ENCODE data around the gene SBF2. TPM values are rescaled to one million over a fixed set of nuclear protein-coding genes. Genes with fewer than 3 reads are reported as not detected.

The SBF2 gene
- 10 to 100 TPM; 24.0 to 26.2 TPM for total RNA-seq

DNA sequence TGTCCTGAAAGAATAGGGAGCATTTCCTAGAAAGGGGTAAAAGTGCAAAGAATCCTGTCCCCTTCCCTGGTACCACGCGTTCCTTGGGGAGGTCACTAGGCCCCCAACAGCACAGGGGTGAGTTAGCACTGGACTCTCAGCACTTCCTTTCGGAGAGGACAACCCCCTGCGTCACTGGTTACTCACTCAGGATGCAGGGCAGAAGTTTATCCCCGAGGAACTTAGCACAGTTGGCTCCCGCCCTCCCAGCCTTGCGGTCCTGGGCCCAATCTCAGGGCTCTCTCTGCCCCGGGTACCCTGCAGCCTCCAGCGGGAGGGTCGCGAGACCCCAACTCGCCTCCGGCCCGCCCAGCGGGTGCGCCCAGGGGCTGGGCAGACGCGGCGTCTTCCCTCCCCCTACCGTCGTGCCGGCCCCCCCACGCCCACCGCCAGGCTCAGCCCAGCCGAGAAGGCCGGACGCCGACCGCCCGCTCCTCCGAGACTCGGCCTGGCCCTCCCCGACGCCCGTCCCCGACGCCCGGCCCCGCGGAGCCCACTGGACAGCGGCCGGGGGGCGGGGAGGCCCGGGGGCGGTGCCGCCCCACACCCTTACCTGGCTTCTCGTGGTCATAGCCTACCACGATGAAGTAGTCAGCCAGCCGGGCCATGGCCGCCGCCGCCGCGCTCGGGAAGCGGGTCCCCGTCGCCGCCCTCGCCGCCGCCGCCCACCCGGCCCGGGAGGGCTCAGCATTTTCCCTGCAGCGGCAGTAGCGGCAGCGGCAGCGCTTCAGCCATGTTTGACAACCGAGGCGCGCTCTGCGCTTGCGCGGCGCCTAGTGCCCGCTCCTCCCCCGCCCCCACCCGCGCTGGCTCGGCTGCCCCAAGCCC lies at the start of gene SBF2:
TSS of gene SBF2 (minus strand) at position 797 of the 867 bp plus-strand sequence. CDS start at position 647, 150 bp downstream.

DNA sequence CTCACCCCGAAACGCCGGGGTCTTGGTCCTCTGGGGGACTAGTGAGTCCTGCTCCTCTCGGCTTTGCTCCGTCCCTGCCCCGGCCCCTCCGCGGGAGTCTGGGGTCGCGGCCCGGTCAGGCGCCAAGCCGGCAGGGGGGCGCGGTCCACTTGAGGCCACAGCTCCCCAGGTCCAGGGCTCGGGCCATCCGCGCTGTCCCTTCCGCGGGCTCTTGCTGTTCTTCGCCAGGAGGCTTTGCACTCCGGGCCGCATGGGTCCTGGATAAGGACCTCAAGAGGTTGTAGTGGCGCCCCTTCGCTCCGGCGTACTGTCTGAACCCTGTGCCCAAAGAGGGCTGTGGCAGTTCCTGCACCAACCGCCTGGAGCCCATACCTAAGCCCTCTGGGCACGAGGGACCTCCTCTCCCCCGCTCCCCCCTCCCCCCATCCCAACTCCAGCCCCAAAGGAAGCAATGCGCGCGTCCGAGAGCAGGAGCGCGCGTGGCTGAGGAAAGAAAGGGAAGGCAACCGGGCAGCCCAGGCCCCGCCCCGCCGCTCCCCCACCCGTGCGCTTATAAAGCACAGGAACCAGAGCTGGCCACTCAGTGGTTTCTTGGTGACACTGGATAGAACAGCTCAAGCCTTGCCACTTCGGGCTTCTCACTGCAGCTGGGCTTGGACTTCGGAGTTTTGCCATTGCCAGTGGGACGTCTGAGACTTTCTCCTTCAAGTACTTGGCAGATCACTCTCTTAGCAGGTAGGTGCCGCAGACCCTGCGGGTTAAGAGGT lies 10.7 kb upstream of the SBF2 start, which contains the start of gene ADM:
TSS of gene ADM (plus strand) at position 579 of the 767 bp plus-strand sequence. CDS start 628 bp downstream, outside the sequence.

Small RNAs within 50 kb of the gene (small RNA-seq; reads per million reads assigned to genes)
- 0 reads per million in 2 donors for gene AC080023.2
- gene RNU7-28P, result 0 to 0.04 reads per million in 2 donors

Other genes with a start within 250 kb of the SBF2 start
- gene ADM, start 10.9 kb upstream of the SBF2 start, total RNA-seq, result 10 to 100 TPM in 1 of 2 donors, 1 to 10 TPM in 1; 10.0 to 21.3 TPM
- gene AMPD3, start 161.0 kb upstream of the SBF2 start, total RNA-seq, result 1 to 10 TPM in 1 of 2 donors, under 1 TPM in 1; 0.33 to 2.1 TPM
- gene RNF141, start 247.0 kb upstream of the SBF2 start, total RNA-seq, result 10 to 100 TPM; 17.6 to 24.4 TPM